HG03066 (cell line): ENCODE results near the gene TBCK.
"Not testable (repeated sequence)": the region's sequence is repeated elsewhere in the genome, so short reads cannot be mapped to it uniquely, and the experiment has no call there.

Source experiments
- ATAC-seq: cut with Tn5 transposase; IDR thresholded peaks from one replicate; pipeline ENCODE4 v1.9.1; 2021; ENCODE audit warnings: low read depth; ENCODE audit not compliant: unreplicated experiment

TBCK gene

DNA sequence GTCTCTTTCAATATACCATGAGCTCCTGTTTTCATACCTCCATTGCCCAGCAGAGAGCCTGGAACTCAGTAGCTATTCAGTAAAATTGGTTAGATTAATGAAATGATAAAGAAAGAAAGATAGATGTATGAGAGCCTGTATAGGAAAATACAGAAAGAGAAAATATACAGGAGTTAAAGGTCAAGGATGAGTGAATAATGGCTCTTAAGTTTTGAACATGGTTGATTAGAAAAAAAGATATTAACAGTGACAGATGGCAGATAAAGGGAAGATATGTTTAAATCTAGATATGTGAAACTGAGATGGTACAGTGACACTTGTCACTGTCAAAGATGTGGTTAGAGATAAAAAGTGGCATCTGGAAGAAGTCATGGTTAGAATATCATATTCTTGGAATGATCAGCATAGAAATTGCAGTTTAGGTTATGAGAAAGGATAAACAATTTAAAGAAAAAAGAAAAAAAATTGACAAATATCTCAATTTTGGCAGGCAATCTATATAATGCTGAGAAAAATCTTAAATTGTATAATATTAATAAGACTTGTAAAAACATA, 179.2 kb downstream of the TBCK start:
- ATAC-seq: no peak

- ATAC-seq: no peak
Measured at GRCh38 chr4:106132045-106132444, 184.0 kb downstream of the TBCK start.

- ATAC-seq: no peak
Measured at GRCh38 chr4:106126062-106126461, 189.9 kb downstream of the TBCK start.

DNA sequence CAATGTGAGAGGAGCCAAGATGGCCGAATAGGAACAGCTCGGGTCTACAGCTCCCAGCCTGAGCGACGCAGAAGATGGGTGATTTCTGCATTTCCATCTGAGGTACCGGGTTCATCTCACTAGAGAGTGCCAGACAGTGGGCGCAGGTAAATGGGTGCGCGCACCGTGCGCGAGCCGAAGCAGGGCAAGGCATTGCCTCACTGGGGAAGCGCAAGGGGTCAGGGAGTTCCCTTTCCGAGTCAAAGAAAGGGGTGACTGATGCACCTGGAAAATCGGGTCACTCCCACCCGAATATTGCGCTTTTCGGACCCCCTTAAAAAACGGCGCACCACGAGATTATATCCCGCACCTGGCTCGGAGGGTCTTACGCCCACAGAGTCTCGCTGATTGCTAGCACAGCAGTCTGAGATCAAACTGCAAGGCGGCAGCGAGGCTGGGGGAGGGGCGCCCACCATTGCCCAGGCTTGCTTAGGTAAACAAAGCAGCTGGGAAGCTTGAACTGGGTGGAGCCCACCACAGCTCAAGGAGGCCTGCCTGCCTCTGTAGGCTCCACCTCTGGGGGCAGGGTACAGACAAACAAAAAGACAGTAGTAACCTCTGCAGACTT, 196.0 kb downstream of the TBCK start:
- ATAC-seq: not testable (repeated sequence)

GRCh38 chr4:106116025-106116424, 200.0 kb downstream of the TBCK start:
- no peak for ATAC-seq

DNA sequence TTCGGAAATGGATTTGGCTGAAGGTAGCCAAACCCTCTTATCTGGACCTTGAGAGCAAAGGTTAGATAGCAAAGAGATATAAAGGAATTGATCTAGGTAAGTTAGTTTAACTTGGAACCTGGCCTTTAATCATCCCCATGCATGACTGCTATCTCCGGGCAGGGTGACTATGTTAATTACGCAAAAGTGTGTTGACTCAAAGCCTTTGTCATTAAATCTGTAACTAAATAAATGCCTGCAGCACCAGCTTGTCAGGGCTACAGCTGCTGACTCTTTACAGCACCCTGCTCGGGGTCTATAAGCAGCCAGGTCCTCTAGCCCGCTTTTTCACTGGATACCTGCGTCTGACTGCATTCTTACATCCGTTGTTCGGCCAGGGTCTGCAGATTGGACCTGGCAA, 201.7 kb downstream of the TBCK start:
- no peak for ATAC-seq

DNA sequence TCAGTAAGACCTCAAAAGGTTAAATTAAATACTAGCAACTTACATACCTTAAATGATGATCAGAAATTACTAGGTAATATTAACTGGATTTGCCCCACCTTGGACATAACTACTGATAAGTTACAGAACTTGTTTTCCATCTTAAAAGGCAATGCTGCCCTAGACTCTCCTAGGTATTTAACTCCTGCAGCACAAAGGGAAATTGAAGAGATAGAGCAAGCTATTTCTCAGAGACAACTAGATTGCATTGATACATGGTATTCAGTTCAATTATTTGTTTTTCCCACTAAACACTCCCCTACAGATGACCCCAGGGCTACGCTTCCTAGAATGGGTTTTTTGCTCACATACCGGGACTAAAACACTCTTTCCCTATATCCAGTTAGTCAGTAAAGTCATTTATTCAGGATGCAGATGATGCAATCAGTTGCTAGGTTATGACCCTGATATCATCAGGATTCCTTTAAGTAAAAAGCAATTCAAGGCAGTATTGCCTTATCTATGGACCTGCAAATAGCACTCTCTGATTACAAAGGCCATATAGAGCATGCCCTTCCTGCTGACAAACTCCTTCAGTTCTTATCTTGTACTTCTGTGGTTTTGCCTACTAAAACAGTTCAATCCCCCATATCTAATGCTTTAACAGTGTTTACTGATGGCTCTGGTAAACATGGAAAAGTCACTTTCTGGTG, 204.1 kb downstream of the TBCK start:
- not testable (repeated sequence) for ATAC-seq

GRCh38 chr4:106109929-106110328, 206.1 kb downstream of the TBCK start:
- no peak for ATAC-seq

DNA sequence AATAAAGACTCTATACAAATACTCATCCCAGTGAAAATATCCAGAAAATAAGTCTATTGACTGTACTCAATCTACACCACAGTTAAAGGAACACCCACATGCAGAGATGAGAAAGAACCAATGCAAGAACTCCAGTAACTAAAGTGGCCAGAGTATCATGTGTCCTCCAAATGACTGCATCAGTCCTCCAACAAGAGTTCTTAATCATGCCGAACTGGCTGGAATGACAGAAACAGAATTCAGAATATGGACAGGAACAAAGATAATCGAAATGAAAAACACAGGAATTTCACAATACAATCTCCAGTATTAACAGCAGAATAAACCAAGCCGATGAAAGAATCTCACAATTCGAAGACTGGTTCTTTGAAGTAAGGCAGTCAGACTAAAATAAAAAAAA, 210.3 kb downstream of the TBCK start:
- ATAC-seq: no peak

- no peak for ATAC-seq
Measured at GRCh38 chr4:106104276-106104675, 211.7 kb downstream of the TBCK start.

- no peak for ATAC-seq
Measured at GRCh38 chr4:106096454-106096853, 219.6 kb downstream of the TBCK start.

DNA sequence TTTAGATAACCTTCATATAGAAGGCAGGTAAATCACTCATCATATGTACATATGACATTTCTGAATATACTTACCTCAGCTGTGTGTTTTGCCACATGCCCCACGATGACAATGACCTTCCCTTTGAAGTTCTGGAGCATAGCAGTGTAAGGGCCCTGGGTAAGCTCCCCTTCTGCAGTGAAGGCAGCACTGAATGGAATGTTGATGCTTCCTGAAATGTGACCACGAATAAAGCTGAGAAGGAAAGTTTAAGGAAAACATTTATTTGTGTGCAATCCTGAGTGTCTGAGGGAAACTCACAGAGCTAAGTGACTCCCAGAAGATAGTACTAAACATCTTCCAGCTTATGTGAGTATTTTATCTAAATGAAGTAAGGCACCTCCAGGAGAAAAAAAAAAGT, 220.6 kb downstream of the TBCK start:
- no peak for ATAC-seq

DNA sequence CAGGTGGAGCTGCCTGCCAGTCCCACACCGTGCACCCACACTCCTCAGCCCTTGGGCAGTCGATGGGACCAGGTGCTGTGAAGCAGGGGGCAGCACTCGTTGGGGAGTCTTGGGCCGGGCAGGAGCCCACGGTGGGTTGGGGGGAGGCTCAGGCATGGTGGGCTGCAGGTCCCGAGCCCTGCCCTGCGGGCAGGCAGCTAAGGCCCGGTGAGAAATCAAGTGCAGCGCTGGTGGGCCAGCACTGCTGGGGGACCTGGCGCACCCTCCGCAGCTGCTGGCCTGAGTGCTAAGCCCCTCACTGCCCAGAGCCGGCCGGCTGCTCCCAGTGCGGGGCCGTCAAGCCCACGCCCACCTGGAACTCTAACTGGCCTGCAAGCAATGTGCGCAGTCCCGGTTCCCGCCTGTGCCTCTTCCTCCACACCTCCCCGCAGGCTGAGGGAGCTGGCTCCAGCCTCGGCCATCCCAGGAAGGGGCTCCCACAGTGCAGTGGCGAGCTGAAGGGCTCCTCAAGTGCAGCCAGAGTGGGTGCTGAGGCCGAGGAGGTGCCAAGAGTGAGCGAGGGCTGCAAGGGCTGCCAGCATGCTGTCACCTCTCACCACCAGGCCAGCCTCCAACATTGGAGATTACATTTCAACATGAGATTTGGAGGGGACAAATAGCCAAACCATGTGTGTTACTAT, 223.5 kb downstream of the TBCK start:
- ATAC-seq: no peak

DNA sequence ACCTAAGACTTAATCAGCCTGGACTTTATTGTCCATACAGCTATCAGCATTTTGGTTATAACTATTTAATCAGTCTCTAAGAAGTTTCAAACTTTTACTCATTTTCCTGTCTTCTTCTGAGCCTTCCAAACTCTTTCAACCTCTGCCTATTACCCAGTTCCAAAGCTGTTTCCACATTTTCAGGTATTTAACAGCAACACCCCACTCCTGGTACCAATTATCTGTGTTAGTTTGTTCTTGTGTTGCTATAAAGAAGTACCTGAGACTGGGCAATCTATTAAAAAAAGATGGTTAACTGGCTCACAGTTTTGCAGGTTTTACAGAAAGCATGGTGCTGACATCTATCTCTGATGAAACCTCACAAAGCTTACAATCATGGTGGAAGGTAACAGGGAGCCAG, 225.2 kb downstream of the TBCK start:
- no peak for ATAC-seq

GRCh38 chr4:106083065-106083464, 232.9 kb downstream of the TBCK start:
- no peak for ATAC-seq

GRCh38 chr4:106080376-106080775, 235.6 kb downstream of the TBCK start:
- ATAC-seq: no peak

DNA sequence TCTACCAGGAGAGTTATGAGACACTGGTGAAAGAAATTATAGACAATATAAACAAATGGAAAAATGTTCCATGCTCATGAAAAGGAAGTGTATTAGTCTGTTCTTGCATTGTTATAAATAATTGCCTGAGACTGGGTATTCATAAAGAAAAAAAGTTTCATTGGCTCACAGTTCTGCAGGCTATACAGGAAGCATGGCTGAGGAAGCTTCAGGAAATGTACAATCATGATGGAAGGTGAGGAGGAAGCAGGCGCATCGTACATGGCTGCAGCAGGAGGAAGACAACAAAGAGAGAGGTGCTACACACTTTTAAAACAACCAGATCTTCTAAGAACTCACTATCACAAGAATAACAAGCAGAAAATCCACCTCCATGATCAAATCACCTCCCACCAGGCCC, 236.4 kb downstream of the TBCK start:
- ATAC-seq: no peak

- ATAC-seq: no peak
Measured at GRCh38 chr4:106065018-106065417, 251.0 kb downstream of the TBCK start.

- no peak for ATAC-seq
Measured at GRCh38 chr4:106063009-106063408, 253.0 kb downstream of the TBCK start.

DNA sequence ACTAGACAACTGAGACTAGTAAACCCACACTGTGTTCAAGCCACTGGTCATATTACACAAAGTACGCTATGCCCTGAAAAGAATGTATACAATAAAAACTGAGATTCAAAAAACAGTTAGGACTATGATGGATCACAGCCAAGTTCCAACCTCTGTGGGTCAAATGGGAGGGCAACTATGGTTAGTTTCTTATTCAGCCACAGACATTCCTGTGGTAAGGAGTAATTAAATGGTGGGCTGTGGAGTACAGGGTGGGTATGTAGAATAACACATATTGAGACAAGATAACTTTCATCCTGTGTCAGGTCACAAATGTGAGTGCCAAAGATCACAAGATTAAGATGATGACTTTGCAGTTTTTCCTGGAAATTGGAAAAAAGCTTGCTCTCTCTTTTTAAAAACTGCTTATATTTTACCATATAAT, 253.5 kb downstream of the TBCK start:
- ATAC-seq: no peak

DNA sequence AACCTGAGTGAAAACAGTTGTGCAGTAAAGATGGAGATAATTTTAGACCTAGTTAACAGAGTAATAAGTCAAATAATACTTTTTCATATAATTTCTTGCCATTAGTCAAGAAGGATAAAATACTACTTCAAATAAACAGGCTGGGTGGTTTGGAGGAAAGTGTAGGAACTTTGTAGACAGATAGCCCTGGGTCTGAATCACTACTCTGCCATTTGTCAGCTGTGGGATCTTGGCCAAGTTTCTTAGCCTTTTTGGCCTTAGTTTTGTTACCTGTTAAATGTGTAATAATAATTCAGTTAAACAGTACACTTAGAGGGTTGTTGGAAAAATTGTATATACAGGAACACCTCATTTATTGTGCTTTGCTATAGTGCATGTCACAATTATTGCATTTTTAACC, 257.1 kb downstream of the TBCK start:
- ATAC-seq: no peak

GRCh38 chr4:106056914-106057313, 259.1 kb downstream of the TBCK start:
- no peak for ATAC-seq
